Stimulated activated CD8-positive, alpha-beta memory T cell treated with anti-CD3 and anti-CD28 coated beads, Interleukin-7, amount 100 ng/mL, for 48 hours (primary cell): ENCODE data around the gene RFX7.
"Not testable (repeated sequence)": the region's sequence is repeated elsewhere in the genome, so short reads cannot be mapped to it uniquely, and the experiment has no call there.

Experiments
- DNase-seq, 2 donors: peaks; one replicate each; pipeline ENCODE4 v3.0.0-alpha.2; 2020; ENCODE audit warnings: low read depth in 1 of 2; ENCODE audit errors: extremely low read depth in 1 of 2

RFX7 gene

DNA sequence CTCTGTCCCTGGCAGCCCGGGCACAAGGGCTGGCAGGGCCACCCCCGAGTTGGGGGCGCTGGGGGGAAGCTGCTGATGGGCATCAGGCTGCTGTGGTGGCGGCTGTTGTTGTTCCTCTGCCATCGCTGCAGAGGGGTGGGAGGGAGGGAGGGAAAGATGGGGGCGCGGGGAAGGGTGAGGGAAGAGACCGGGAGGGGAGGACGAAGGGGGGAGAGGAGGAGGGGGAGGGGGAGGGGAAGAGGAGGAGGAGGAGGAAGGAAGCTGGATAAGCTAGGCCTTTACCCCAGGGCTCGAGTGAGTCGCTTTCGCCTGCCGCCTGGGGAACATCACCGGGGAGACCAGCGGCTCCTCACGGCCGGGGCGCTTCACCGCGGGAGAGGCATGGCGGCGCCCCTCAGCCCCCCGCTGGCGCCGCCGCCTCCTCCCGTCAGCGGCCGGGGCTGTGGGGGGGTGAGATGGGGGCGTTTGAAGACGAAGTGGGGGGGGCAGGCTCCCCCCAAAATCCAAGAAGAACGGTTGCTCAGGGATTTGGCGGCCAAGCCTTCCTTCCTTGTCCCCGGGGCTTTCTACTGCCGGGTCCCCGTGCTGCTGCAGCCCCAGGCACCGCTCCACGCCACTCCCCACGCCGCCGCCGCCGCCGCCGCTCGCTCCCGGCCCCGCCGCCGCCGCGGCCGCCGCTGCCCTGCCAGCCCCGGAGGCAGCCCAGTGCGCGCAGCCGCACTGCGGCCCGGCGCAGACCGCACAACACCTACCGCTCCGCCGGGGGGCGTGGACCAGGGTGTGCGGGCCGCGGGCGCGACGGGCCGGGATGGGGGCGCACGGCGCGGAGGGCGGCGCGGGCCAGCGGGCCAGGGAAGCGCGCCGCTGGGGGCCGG, at the start of gene RFX7:
Gene RFX7 (minus strand): TSS at position 717 of the 875 bp plus-strand sequence. CDS start 594 bp downstream, at position 123.
- peak; percentile 44 to 66 for DNase-seq

- no peak for DNase-seq
Measured at GRCh38 chr15:56292546-56293316, 49.1 kb upstream of the RFX7 start.

- DNase-seq: no peak
Measured at GRCh38 chr15:56291741-56292140, 48.1 kb upstream of the RFX7 start.

GRCh38 chr15:56286213-56286612, 42.5 kb upstream of the RFX7 start:
- no peak for DNase-seq

DNA sequence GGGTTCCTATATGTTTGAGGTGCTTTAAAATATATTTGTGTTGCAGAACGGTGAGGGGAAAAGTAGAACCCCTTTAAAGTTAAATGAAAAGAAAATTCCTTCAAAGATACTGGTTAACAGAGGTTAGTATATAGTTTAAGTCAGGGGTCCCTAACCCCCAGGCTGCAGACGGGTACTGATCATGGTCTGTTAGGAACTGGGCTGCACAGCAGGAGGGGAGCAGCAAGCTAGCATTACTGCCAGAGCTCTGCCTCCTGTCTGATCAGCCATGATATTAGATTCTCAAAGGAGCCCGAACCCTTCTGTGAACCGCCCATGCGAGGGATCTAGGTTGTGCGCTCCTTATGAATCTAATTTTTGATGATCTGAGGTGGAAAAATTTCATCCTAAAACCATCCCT, 37.5 kb upstream of the RFX7 start:
- no peak for DNase-seq

DNA sequence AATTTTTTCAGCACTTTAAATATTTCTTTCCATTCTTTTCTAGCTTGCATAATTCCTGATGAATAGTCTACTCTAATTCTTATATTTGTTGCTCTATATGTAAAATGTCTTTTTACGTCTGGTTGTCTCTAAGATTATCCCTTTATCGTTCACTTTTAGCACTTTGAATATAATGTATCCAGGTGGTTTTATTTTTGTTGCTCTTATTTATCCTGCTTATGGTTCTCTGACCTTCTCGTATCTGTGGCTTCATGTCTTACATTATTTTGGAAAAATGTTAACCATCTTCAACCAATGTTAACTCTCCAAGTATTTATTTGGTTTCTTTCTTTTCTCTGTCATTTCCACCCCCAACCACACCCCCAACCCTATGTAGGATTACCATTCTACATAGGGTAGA, 30.0 kb upstream of the RFX7 start:
- no peak for DNase-seq

DNA sequence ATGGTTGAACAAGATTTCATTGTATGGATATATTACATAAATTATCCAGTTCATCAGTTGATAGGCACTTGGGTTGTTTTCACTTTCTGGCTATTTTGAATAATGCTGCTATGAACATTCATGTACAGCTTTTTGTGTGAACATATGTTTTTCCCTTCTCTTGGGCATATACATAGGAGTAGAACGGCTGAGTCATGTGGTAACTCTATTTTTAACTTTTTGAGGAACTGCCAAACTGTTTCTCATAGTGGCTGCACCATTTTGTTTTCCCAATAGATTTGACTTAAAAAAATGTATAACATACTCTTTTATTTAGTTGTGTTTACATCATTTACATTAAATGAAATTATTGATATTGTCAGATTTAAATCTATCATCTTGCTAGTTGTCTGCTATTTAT, 28.8 kb upstream of the RFX7 start:
- DNase-seq: no peak

- not testable (repeated sequence) for DNase-seq
Measured at GRCh38 chr15:56266465-56266864, 22.8 kb upstream of the RFX7 start.

- no peak for DNase-seq
Measured at GRCh38 chr15:56261854-56262509, 18.3 kb upstream of the RFX7 start.

DNA sequence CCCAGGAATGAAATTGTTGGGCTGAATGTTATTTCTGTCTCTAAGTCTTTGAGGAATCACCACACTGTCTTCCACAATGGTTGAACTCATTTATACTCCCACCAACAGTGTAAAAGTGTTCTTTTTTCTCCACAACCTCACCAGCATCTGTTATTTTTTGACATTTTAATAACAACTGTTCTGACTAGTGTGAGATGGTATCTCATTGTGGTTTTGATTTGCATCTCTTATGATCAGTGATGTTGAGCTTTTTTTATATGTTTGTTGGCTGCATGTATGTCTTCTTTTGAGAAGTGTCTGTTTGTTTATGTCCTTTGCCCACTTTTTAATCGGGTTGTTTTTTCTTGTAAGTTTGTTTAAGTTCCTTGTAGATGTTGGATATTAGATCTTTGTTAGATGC, 13.6 kb upstream of the RFX7 start:
- DNase-seq: not testable (repeated sequence)

DNA sequence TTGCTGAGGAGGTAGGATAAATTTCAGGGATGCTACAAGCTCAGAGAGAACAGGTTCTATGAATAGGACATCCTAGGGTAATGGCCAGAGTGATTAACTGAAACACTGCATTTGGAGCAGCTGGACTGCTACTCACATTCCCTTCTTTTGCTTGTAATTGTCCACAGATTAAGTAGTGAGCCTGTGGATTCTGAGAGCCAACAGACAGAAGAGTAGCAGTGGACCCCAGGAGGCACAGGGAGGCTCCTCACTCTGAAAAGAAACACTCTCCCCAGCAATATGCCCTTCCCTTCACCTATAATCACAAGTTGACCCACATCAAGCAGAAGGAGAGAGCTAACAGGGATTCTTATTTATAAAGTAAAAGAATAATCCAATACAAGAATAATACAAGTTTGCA, 10.6 kb upstream of the RFX7 start:
- no peak for DNase-seq

DNA sequence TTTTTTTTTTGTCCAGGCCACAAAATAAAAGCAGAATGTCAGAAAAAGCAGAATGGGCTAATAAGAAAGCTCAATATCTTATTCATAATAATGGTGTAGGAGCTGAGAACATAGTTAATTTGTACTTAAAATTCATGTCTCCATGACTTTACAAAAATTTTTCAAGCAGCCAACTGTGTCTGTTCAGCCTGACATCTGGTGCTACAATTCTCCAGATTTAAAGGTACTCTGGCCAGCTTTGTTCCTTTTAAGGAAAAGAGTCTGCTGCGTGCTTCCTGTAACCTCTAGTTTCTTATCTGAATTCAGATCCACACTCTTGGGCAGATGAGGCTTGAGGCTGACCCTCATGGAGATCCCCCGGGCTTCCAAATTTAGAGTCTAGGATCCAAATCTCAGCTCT, 8.7 kb upstream of the RFX7 start:
- no peak for DNase-seq

DNA sequence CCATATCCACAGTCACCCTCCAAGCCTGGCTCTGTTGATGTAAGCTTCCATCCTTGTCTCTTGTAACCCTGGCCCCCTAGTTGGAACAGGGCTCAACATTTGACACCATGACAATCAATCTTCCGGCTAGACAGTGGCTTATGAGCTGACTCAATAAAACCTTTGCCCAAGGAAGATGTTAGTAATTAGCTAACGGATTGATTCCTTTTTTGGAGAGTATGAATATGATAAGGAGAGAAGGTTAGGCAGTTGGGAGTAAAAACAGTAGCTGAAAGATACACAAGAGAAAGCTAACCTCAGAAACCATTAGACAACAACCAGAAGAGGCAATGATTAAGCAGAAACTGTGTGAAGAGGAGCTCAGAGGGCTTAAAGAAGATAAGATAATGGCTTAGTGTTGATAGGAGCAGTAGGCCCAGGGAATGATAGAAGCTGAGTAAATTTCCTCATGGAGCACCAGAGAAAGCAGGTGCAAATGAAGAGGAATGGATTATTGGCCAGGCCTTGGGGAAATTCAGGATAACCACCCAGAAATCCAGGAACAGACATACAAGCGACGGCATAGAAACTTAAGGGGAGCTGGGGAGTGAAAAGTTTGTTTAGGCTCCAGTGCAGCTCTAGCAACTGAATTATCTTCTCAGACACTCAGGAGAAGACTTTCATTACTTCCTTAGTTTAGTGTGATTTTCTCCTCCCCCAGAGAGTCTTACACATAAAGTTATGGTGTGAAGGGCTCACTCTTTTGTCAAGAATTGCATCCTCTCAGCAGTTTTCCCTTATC, 7.8 kb upstream of the RFX7 start:
- DNase-seq: no peak

DNA sequence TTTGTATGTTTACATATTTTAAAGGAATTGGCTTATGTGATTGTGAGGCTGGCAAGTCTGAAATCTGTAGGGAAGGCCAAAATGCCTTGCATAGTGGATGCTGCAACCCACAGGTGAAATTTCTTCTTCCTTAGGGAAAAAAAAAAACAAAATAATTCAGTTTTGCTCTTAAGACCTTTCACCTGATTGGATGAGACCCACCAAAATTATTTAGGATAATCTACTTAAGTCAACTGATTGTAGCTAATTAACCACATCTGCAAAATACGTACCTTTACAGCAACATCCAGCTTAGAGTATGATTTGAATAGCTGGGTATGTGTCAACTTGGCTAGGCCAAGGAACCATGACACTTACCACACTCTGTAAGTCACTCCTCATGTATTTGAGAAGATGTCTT, 6.9 kb upstream of the RFX7 start:
- no peak for DNase-seq

GRCh38 chr15:56249092-56249491, 5.4 kb upstream of the RFX7 start:
- DNase-seq: no peak

DNA sequence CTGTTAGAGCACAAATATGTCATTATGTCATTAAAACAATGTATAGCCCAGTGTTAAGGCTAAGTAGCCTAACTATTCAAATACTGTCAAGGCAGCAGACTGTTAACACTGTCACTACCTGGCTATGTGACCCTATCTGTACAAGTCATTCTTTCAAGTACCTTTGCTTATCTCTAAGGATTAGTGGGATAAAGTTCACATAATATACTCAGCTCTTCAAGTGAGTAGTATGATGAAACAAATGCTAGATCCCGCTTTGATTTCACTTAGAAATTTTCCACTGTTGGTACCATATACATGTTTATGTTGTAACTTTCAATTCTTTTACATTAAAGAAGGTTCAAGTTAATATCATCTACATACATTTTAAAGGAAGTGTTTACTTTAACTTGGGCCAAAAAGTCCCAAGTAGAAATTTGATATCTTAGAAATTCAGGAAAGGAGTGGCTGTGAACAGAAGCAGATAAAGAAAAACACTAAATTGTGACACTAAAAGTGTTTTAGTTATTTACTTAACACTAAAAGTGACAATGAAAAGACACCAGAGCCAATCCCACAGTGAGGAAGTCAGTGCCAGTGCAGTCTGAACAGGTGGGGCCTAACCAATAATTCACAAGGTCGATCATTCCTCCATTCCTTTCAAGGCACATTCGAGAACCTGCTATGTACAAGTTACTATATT, 4.8 kb upstream of the RFX7 start:
- no peak for DNase-seq

DNA sequence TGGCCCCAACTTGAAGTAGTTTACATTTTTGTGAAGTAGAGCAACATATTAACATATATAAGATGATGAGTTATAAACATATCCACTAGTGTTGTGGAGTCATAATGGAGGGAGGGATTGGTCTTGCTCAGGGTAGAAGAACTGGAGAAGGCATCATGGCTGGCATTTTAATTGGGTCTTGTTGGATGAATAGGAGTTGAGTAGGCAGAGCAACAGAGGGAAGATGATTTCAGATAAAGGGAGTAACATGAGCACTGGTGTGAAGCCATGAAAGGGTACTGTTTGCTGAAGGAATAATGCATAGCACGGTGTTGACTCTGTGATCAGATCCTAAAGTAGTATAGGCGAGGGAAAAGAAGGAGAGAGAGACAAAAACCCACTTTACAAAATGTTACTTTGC, 3.6 kb upstream of the RFX7 start:
- DNase-seq: no peak

- peak; percentile 73 to 79 for DNase-seq
Measured at GRCh38 chr15:56245871-56246814, 2.5 kb upstream of the RFX7 start.
